ENCODE measurements around the gene ZFAND5.

The ZFAND5 gene

GRCh38 chr9:72386186-72386585 is 21.2 kb upstream of the ZFAND5 start:
- H3K9ac ChIP-seq (ENCODE audit: low read length): no peak overlapping the region
- no peak overlapping the region for H2AK5ac ChIP-seq (ENCODE audit: low read length)
- H2BK15ac ChIP-seq (replicated peaks; ENCODE audit: low read depth): no peak overlapping the region
- no peak overlapping the region for H3K18ac ChIP-seq (ENCODE audit: low read length)
- no CpG with 5 or more reads among the region's 1 CpG for WGBS (ENCODE audit: extremely low coverage, insufficient coverage, low lambda C conversion rate)
- H3K56ac ChIP-seq (ENCODE audit: low read length): no peak overlapping the region
- no peak overlapping the region for H3K23ac ChIP-seq (ENCODE audit: low read length)
- H3K36me3 ChIP-seq (ENCODE audit: control insufficient read depth, insufficient read depth, low read length): no peaks in the 10 kb centered on the region
- no peaks in the 10 kb centered on the region for H3K79me2 ChIP-seq (ENCODE audit: control insufficient read depth, insufficient read depth, low read length)
- no peaks in the 10 kb centered on the region for H3K27me3 ChIP-seq (ENCODE audit: insufficient read depth, low read length, poor library complexity)
- no peak overlapping the region for H2BK5ac ChIP-seq (ENCODE audit: low read length)
- H3K4me3 ChIP-seq (ENCODE audit: low read length): no peak overlapping the region
- no peak overlapping the region for H3K27ac ChIP-seq (ENCODE audit: low read depth, low read length)
- no peak overlapping the region for H3K4ac ChIP-seq (ENCODE audit: low read depth, low read length)
- no peak for DNase-seq
- H4K5ac ChIP-seq (ENCODE audit: low read length): no peak overlapping the region
- H3K4me1 ChIP-seq (ENCODE audit: control insufficient read depth, low read depth, low read length): no peaks in the 10 kb centered on the region
- H2BK120ac ChIP-seq (ENCODE audit: low read depth, low read length): no peak overlapping the region
- no peak overlapping the region for H3K4me2 ChIP-seq (ENCODE audit: low read length)
- H4K8ac ChIP-seq (ENCODE audit: low read depth, low read length): no peak overlapping the region
- H3K79me1 ChIP-seq (ENCODE audit: low read length): no peaks in the 10 kb centered on the region

- H3K36me3 ChIP-seq (ENCODE audit: control insufficient read depth, insufficient read depth, low read length): no peaks in the 10 kb centered on the region
- H3K27ac ChIP-seq (ENCODE audit: low read depth, low read length): no peak overlapping the region
- H3K23ac ChIP-seq (ENCODE audit: low read length): no peak overlapping the region
- no peak for DNase-seq
- H3K79me1 ChIP-seq (ENCODE audit: low read length): no peaks in the 10 kb centered on the region
- H2BK15ac ChIP-seq (replicated peaks; ENCODE audit: low read depth): no peak overlapping the region
- no peaks in the 10 kb centered on the region for H3K79me2 ChIP-seq (ENCODE audit: control insufficient read depth, insufficient read depth, low read length)
- no peak overlapping the region for H3K4me2 ChIP-seq (ENCODE audit: low read length)
- H3K56ac ChIP-seq (ENCODE audit: low read length): no peak overlapping the region
- no peaks in the 10 kb centered on the region for H3K27me3 ChIP-seq (ENCODE audit: insufficient read depth, low read length, poor library complexity)
- no peak overlapping the region for H2AK5ac ChIP-seq (ENCODE audit: low read length)
- no peak overlapping the region for H2BK120ac ChIP-seq (ENCODE audit: low read depth, low read length)
- H3K4me1 ChIP-seq (ENCODE audit: control insufficient read depth, low read depth, low read length): no peaks in the 10 kb centered on the region
- no peak overlapping the region for H3K9ac ChIP-seq (ENCODE audit: low read length)
- H3K18ac ChIP-seq (ENCODE audit: low read length): no peak overlapping the region
- H2BK5ac ChIP-seq (ENCODE audit: low read length): no peak overlapping the region
- H3K4ac ChIP-seq (ENCODE audit: low read depth, low read length): no peak overlapping the region
- no CpG with 5 or more reads among the region's 5 CpGs for WGBS (ENCODE audit: extremely low coverage, insufficient coverage, low lambda C conversion rate)
- H3K4me3 ChIP-seq (ENCODE audit: low read length): no peak overlapping the region
- H4K8ac ChIP-seq (ENCODE audit: low read depth, low read length): no peak overlapping the region
- H4K5ac ChIP-seq (ENCODE audit: low read length): no peak overlapping the region
These were observed 19.9 kb upstream of the ZFAND5 start for GRCh38 chr9:72384710-72385485.

- no peak overlapping the region for H3K4me3 ChIP-seq (ENCODE audit: low read length)
- WGBS (ENCODE audit: extremely low coverage, insufficient coverage, low lambda C conversion rate): no CpG with 5 or more reads among the region's 7 CpGs
- no peak overlapping the region for H3K4me2 ChIP-seq (ENCODE audit: low read length)
- H3K4ac ChIP-seq (ENCODE audit: low read depth, low read length): no peak overlapping the region
- no peaks in the 10 kb centered on the region for H3K79me2 ChIP-seq (ENCODE audit: control insufficient read depth, insufficient read depth, low read length)
- H3K56ac ChIP-seq (ENCODE audit: low read length): no peak overlapping the region
- no peak overlapping the region for H3K23ac ChIP-seq (ENCODE audit: low read length)
- no peak overlapping the region for H2BK5ac ChIP-seq (ENCODE audit: low read length)
- no peak overlapping the region for H2BK120ac ChIP-seq (ENCODE audit: low read depth, low read length)
- H2BK15ac ChIP-seq (replicated peaks; ENCODE audit: low read depth): no peak overlapping the region
- no peak overlapping the region for H3K9ac ChIP-seq (ENCODE audit: low read length)
- no peak overlapping the region for H3K27ac ChIP-seq (ENCODE audit: low read depth, low read length)
- no peaks in the 10 kb centered on the region for H3K79me1 ChIP-seq (ENCODE audit: low read length)
- no peak overlapping the region for H2AK5ac ChIP-seq (ENCODE audit: low read length)
- H3K27me3 ChIP-seq (ENCODE audit: insufficient read depth, low read length, poor library complexity): no peaks in the 10 kb centered on the region
- no peak overlapping the region for H4K5ac ChIP-seq (ENCODE audit: low read length)
- no peak overlapping the region for H4K8ac ChIP-seq (ENCODE audit: low read depth, low read length)
- no peak overlapping the region for H3K18ac ChIP-seq (ENCODE audit: low read length)
- no peak for DNase-seq
- H3K36me3 ChIP-seq (ENCODE audit: control insufficient read depth, insufficient read depth, low read length): no peaks in the 10 kb centered on the region
- no peaks in the 10 kb centered on the region for H3K4me1 ChIP-seq (ENCODE audit: control insufficient read depth, low read depth, low read length)
These were observed 19.1 kb upstream of the ZFAND5 start for GRCh38 chr9:72383978-72384709.

- H3K4me2 ChIP-seq (ENCODE audit: low read length): no peak overlapping the region
- H2BK120ac ChIP-seq (ENCODE audit: low read depth, low read length): no peak overlapping the region
- H3K56ac ChIP-seq (ENCODE audit: low read length): no peak overlapping the region
- no peak for DNase-seq
- no peak overlapping the region for H3K4me3 ChIP-seq (ENCODE audit: low read length)
- no peak overlapping the region for H2AK5ac ChIP-seq (ENCODE audit: low read length)
- no peak overlapping the region for H4K8ac ChIP-seq (ENCODE audit: low read depth, low read length)
- H3K27me3 ChIP-seq (ENCODE audit: insufficient read depth, low read length, poor library complexity): no peaks in the 10 kb centered on the region
- no peak overlapping the region for H3K23ac ChIP-seq (ENCODE audit: low read length)
- H3K27ac ChIP-seq (ENCODE audit: low read depth, low read length): no peak overlapping the region
- H3K79me1 ChIP-seq (ENCODE audit: low read length): no peaks in the 10 kb centered on the region
- WGBS (ENCODE audit: extremely low coverage, insufficient coverage, low lambda C conversion rate): no CpG with 5 or more reads among the region's 4 CpGs
- no peaks in the 10 kb centered on the region for H3K36me3 ChIP-seq (ENCODE audit: control insufficient read depth, insufficient read depth, low read length)
- H3K4ac ChIP-seq (ENCODE audit: low read depth, low read length): no peak overlapping the region
- no peaks in the 10 kb centered on the region for H3K4me1 ChIP-seq (ENCODE audit: control insufficient read depth, low read depth, low read length)
- no peak overlapping the region for H2BK5ac ChIP-seq (ENCODE audit: low read length)
- no peaks in the 10 kb centered on the region for H3K79me2 ChIP-seq (ENCODE audit: control insufficient read depth, insufficient read depth, low read length)
- H4K5ac ChIP-seq (ENCODE audit: low read length): no peak overlapping the region
- no peak overlapping the region for H2BK15ac ChIP-seq (replicated peaks; ENCODE audit: low read depth)
- H3K9ac ChIP-seq (ENCODE audit: low read length): no peak overlapping the region
- H3K18ac ChIP-seq (ENCODE audit: low read length): no peak overlapping the region
These were observed 17.4 kb upstream of the ZFAND5 start for GRCh38 chr9:72382405-72382804.

GRCh38 chr9:72377041-72377440 is 12.0 kb upstream of the ZFAND5 start:
- H3K79me1 ChIP-seq (ENCODE audit: low read length): no peaks in the 10 kb centered on the region
- DNase-seq: no peak
- H2BK120ac ChIP-seq (ENCODE audit: low read depth, low read length): no peak overlapping the region
- no peak overlapping the region for H3K56ac ChIP-seq (ENCODE audit: low read length)
- H4K5ac ChIP-seq (ENCODE audit: low read length): no peak overlapping the region
- H3K27me3 ChIP-seq (ENCODE audit: insufficient read depth, low read length, poor library complexity): no peaks in the 10 kb centered on the region
- H3K18ac ChIP-seq (ENCODE audit: low read length): no peak overlapping the region
- H3K4me1 ChIP-seq (ENCODE audit: control insufficient read depth, low read depth, low read length): no peaks in the 10 kb centered on the region
- H2AK5ac ChIP-seq (ENCODE audit: low read length): no peak overlapping the region
- H3K23ac ChIP-seq (ENCODE audit: low read length): no peak overlapping the region
- H2BK5ac ChIP-seq (ENCODE audit: low read length): no peak overlapping the region
- no peak overlapping the region for H4K8ac ChIP-seq (ENCODE audit: low read depth, low read length)
- WGBS (ENCODE audit: extremely low coverage, insufficient coverage, low lambda C conversion rate): no CpG with 5 or more reads among the region's 4 CpGs
- H3K27ac ChIP-seq (ENCODE audit: low read depth, low read length): no peak overlapping the region
- H3K79me2 ChIP-seq (ENCODE audit: control insufficient read depth, insufficient read depth, low read length): no peaks in the 10 kb centered on the region
- no peak overlapping the region for H3K4ac ChIP-seq (ENCODE audit: low read depth, low read length)
- no peak overlapping the region for H3K4me3 ChIP-seq (ENCODE audit: low read length)
- H3K9ac ChIP-seq (ENCODE audit: low read length): no peak overlapping the region
- no peak overlapping the region for H2BK15ac ChIP-seq (replicated peaks; ENCODE audit: low read depth)
- no peak overlapping the region for H3K4me2 ChIP-seq (ENCODE audit: low read length)
- H3K36me3 ChIP-seq (ENCODE audit: control insufficient read depth, insufficient read depth, low read length): no peaks in the 10 kb centered on the region
